ENCODE data around the gene PIPOX.

DNA sequence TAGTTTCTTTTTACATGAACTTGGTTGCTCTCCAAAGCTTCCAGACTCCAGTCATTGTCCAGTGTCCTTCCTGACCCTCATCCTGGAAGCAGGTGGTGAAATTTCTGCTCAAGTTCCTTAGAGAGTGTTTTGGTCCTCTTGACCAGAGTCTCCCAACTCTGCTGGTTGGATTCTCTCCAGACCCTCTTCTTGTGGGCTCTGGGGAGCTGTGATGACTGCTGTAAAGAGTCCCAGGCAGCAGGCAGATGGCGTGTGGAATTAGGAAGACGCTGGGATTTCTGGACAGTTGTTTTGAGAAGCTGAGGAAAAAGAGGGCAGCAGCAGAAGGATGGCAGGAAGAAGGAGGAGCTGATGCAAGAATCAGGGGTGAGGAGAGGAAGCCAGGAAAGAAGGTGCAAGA lies 35.5 kb upstream of the PIPOX start:
- TF ChIP-seq, protein P1, sequence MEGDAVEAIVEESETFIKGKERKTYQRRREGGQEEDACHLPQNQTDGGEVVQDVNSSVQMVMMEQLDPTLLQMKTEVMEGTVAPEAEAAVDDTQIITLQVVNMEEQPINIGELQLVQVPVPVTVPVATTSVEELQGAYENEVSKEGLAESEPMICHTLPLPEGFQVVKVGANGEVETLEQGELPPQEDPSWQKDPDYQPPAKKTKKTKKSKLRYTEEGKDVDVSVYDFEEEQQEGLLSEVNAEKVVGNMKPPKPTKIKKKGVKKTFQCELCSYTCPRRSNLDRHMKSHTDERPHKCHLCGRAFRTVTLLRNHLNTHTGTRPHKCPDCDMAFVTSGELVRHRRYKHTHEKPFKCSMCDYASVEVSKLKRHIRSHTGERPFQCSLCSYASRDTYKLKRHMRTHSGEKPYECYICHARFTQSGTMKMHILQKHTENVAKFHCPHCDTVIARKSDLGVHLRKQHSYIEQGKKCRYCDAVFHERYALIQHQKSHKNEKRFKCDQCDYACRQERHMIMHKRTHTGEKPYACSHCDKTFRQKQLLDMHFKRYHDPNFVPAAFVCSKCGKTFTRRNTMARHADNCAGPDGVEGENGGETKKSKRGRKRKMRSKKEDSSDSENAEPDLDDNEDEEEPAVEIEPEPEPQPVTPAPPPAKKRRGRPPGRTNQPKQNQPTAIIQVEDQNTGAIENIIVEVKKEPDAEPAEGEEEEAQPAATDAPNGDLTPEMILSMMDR (IDR thresholded peaks at IDR 0.05) = no peak
- TF ChIP-seq POLR2A (IDR thresholded peaks at IDR 0.05) = no peak
